ENCODE measurements around the gene INO80D. TPM values are rescaled to one million over a fixed set of nuclear protein-coding genes. Genes with fewer than 3 reads are reported as not detected.
"Not testable (repeated sequence)": the region's sequence is repeated elsewhere in the genome, so short reads cannot be mapped to it uniquely, and the experiment has no call there.

Gene INO80D
- total and polyA plus RNA-seq, 9 donors = 3.2 to 37.6 (median 23.9) TPM

DNA sequence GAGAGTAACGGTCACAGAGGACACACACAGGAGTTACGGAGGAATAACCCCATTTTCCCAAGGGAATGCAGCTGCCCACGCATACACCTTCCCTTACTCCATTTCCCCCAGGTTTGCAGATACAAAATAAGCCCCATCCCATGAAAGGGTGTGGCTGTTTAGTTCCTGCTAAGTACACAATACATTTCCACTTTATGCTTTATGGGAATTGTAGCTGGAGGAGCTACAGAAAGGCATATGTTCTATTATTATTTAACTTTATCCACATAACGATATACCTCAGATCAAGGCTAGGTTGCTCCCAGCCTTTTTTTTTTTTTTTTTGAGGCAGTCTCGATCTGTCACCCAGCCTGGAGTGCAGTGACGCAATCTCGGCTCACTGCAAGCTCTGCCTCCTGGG lies 22.7 kb upstream of the INO80D start:
- Histone ChIP-seq H3K4me3 (no peak overlapping the region), H3K27ac (no peak overlapping the region), H3K4me1 (ENCODE audit: insufficient read depth) (no peaks in the 10 kb centered on the region), H3K36me3 (no peaks in the 10 kb centered on the region), H3K9me3 (no peaks in the 10 kb centered on the region), H3K27me3 (no peaks in the 10 kb centered on the region)
- TF ChIP-seq, protein P1, sequence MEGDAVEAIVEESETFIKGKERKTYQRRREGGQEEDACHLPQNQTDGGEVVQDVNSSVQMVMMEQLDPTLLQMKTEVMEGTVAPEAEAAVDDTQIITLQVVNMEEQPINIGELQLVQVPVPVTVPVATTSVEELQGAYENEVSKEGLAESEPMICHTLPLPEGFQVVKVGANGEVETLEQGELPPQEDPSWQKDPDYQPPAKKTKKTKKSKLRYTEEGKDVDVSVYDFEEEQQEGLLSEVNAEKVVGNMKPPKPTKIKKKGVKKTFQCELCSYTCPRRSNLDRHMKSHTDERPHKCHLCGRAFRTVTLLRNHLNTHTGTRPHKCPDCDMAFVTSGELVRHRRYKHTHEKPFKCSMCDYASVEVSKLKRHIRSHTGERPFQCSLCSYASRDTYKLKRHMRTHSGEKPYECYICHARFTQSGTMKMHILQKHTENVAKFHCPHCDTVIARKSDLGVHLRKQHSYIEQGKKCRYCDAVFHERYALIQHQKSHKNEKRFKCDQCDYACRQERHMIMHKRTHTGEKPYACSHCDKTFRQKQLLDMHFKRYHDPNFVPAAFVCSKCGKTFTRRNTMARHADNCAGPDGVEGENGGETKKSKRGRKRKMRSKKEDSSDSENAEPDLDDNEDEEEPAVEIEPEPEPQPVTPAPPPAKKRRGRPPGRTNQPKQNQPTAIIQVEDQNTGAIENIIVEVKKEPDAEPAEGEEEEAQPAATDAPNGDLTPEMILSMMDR (IDR thresholded peaks at IDR 0.05) = no peak
- TF ChIP-seq POLR2A (IDR thresholded peaks at IDR 0.05) = no peak
- no peak for TF ChIP-seq EP300 (IDR thresholded peaks at IDR 0.05)
- intact Hi-C loops (cut with DNase I) = no loop called here
- WGBS, 3 donors = 74 to 83% (median 77%) methylated on average over 7 of the region's 7 CpGs
- DNase-seq = no peak

GRCh38 chr2:206105541-206105940 lies 19.6 kb upstream of the INO80D start:
- intact Hi-C loops (cut with DNase I) = no loop called here
- WGBS, 3 donors = 95 to 98% (median 96%) methylated on average over 5 of the region's 5 CpGs
- H3K36me3 ChIP-seq = no peaks in the 10 kb centered on the region

GRCh38 chr2:206105038-206105437 lies 19.1 kb upstream of the INO80D start:
- 91 to 93% (median 92%) methylated on average over 4 of the region's 4 CpGs for WGBS, 3 donors
- Histone ChIP-seq H3K27me3 (no peaks in the 10 kb centered on the region), H3K4me3 (no peak overlapping the region), H3K27ac (no peak overlapping the region), H3K36me3 (no peaks in the 10 kb centered on the region), H3K9me3 (no peaks in the 10 kb centered on the region), H3K4me1 (ENCODE audit: insufficient read depth) (no peaks in the 10 kb centered on the region)
- TF ChIP-seq EP300 (IDR thresholded peaks at IDR 0.05) (no peak), POLR2A (IDR thresholded peaks at IDR 0.05) (no peak)
- TF ChIP-seq, protein P1 (IDR thresholded peaks at IDR 0.05) = no peak
- intact Hi-C loops (cut with DNase I) = no loop called here
- DNase-seq = no peak

More at GRCh38 chr2:206105541-206105940, 19.6 kb upstream of the INO80D start:
- H3K4me1 ChIP-seq (ENCODE audit: insufficient read depth) = no peaks in the 10 kb centered on the region
- no peaks in the 10 kb centered on the region for H3K9me3 ChIP-seq
- H3K27me3 ChIP-seq = no peaks in the 10 kb centered on the region
- TF ChIP-seq EP300 (IDR thresholded peaks at IDR 0.05) = no peak
- no peak overlapping the region for H3K27ac ChIP-seq
- DNase-seq = no peak
- H3K4me3 ChIP-seq = no peak overlapping the region

DNA sequence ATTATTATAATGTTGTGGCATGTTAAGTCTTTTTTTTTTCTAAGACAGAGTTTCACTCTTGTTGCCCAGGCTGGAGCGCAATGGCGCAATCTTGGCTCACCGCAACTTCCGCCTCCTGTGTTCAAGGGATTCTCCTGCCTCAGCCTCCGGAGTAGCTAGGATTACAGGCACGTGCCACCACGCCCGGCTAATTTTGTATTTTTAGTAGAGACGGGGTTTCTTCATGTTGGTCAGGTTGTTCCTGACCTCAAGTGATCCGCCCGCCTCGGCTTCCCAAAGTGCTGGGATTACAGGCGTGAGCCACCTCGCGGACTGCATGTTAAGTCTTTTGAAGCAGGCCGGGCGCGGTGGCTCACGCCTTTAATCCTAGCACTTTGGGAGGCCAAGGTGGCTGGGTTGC lies 12.9 kb upstream of the INO80D start:
- H3K27ac ChIP-seq; H3K4me3 ChIP-seq; intact Hi-C loops (cut with DNase I); DNase-seq; H3K36me3 ChIP-seq; H3K4me1 ChIP-seq (ENCODE audit: insufficient read depth); H3K27me3 ChIP-seq; H3K9me3 ChIP-seq: not testable (repeated sequence)
- 96 to 98% (median 96%) methylated on average over 19 of the region's 19 CpGs for WGBS, 3 donors

- intact Hi-C loops (cut with DNase I) = no loop called here
- WGBS, 3 donors = 95 to 96% (median 95%) methylated on average over 9 of the region's 9 CpGs
These were observed 12.5 kb upstream of the INO80D start for GRCh38 chr2:206098471-206098870.

More at GRCh38 chr2:206098471-206098870, 12.5 kb upstream of the INO80D start:
- no peak overlapping the region for H3K27ac ChIP-seq
- H3K27me3 ChIP-seq = no peaks in the 10 kb centered on the region
- no peaks in the 10 kb centered on the region for H3K9me3 ChIP-seq
- no peak overlapping the region for H3K4me3 ChIP-seq
- no peak for DNase-seq
- no peaks in the 10 kb centered on the region for H3K4me1 ChIP-seq (ENCODE audit: insufficient read depth)
- TF ChIP-seq, protein P1 (IDR thresholded peaks at IDR 0.05) = no peak
- TF ChIP-seq POLR2A (IDR thresholded peaks at IDR 0.05) (no peak), EP300 (IDR thresholded peaks at IDR 0.05) (no peak)
- H3K36me3 ChIP-seq = no peaks in the 10 kb centered on the region
